GM19452 (cell line): Measurements from ENCODE around the gene RERGL.
"Not testable (repeated sequence)": the region's sequence is repeated elsewhere in the genome, so short reads cannot be mapped to it uniquely, and the experiment has no call there.

Experiments
- ATAC-seq: cut with Tn5 transposase; IDR thresholded peaks from one replicate; pipeline ENCODE4 v1.9.1; 2021; ENCODE audit not compliant: unreplicated experiment

RERGL gene

DNA sequence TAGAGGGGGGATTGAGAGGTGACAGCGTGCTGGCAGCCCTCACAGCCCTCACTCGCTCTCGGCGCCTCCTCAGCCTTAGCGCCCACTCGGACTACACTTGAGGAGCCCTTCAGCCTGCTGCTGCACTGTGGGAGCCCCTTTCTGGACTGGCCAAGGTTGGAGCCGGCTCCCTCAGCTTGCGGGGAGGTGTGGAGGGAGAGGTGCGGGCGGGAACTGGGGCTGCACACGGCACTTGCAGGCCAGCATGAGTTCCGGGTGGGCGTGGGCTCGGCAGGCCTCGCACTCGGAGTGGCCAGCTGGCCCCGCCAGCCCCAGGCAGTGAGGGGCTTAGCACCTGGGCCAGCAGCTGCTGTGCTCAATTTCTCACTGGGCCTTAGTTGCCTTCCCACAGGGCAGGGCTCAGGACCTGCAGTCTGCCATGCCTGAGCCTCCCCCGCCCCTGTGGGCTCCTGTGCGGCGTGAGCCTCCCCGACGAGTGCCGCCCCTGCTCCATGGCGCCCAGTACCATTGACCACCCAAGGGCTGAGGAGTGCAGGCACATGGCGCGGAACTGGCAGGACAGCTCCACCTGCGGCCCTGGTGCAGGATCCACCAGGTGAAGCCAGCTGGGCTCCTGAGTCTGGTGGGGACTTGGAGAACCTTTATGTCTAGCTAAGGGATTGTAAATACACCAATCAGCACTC is 49.8 kb downstream of the RERGL start:
- not testable (repeated sequence) for ATAC-seq
